Measurements from ENCODE around the gene CHAC1.

CHAC1 gene

GRCh38 chr15:40958723-40959122 is 5.5 kb downstream of the CHAC1 start:
- H3K4me2 ChIP-seq (ENCODE audit: low read length), result no peak overlapping the region
- TF ChIP-seq EZH2 (IDR thresholded peaks at IDR 0.05; ENCODE audit: borderline replicate concordance, low read length), result no peak
- TF ChIP-seq, protein P1, sequence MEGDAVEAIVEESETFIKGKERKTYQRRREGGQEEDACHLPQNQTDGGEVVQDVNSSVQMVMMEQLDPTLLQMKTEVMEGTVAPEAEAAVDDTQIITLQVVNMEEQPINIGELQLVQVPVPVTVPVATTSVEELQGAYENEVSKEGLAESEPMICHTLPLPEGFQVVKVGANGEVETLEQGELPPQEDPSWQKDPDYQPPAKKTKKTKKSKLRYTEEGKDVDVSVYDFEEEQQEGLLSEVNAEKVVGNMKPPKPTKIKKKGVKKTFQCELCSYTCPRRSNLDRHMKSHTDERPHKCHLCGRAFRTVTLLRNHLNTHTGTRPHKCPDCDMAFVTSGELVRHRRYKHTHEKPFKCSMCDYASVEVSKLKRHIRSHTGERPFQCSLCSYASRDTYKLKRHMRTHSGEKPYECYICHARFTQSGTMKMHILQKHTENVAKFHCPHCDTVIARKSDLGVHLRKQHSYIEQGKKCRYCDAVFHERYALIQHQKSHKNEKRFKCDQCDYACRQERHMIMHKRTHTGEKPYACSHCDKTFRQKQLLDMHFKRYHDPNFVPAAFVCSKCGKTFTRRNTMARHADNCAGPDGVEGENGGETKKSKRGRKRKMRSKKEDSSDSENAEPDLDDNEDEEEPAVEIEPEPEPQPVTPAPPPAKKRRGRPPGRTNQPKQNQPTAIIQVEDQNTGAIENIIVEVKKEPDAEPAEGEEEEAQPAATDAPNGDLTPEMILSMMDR (IDR thresholded peaks at IDR 0.05; ENCODE audit: low read length), result no peak
- no peaks in the 10 kb centered on the region for H3K9me2 ChIP-seq (ENCODE audit: low read depth, low read length)

DNA sequence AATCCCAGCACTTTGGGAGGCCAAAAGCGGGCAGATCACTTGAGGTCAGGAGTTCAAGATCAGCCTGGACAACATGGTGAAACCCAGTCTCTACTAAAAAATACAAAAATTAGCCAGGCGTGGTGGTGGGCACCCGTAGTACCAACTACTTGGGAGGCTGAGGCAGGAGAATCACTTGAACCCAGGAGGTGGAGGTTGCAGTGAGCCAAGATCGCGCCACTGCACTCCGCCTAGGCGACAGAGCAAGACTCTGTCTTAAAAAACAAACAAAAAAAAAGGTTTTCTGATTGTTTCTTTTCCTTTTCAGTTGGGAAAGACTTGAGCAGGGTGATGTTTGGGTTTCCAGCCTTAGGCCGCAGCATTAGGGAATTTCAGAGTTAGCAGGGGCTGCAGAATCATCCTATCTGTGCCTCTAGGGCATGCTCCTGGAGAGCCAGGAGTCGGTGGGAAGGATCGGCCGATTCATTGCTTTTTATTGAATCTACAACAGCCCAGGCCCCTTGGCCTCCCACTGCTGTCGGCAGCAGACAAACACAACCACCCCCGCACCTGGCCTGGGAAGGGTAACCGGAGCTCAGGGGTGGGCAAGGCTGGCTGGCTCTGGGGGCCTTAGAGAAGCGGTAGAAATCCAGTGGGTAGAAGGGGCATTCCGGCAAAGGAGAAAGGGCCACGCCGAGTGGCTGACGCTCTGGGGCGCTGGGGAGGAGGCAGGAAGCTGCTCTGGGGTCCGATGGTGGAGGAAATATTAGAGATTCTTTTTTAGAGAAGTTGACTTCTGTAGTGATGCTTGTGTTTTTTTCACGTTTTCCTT is 6.3 kb downstream of the CHAC1 start:
- H3K9ac ChIP-seq (ENCODE audit: low read length), result no peak overlapping the region
- H3K9me2 ChIP-seq (ENCODE audit: low read depth, low read length), result no peaks in the 10 kb centered on the region
- H3K4me1 ChIP-seq (ENCODE audit: insufficient read depth, low read length, severe bottlenecking), result peaks cover 8% of the 10 kb centered on the region
- no peaks in the 10 kb centered on the region; the same call in 1 of the 2 replicates for H3K36me3 ChIP-seq (ENCODE audit: insufficient read depth, low read length)
- no peaks in the 10 kb centered on the region for H3K9me3 ChIP-seq (ENCODE audit: low read length)
- peak overlapping the region; percentile 0; the same call in 1 of the 2 replicates for H3K4me2 ChIP-seq (ENCODE audit: low read length)
- H3K27ac ChIP-seq (ENCODE audit: low read depth, low read length, poor library complexity, severe bottlenecking), result no peak overlapping the region
- H3K4me3 ChIP-seq (ENCODE audit: low read depth, low read length, poor library complexity, severe bottlenecking), result no peak overlapping the region
- no peaks in the 10 kb centered on the region for H3K27me3 ChIP-seq (ENCODE audit: insufficient read depth, low read length)
- H3F3A ChIP-seq (ENCODE audit: insufficient read depth, low read length), result no peaks in the 10 kb centered on the region
- no peaks in the 10 kb centered on the region for H3K79me2 ChIP-seq (ENCODE audit: insufficient read depth, low read length)
- TF ChIP-seq, protein P1 (IDR thresholded peaks at IDR 0.05; ENCODE audit: low read length), result no peak
- no peak for TF ChIP-seq EZH2 (IDR thresholded peaks at IDR 0.05; ENCODE audit: borderline replicate concordance, low read length)
- no peak overlapping the region for H2AFZ ChIP-seq (ENCODE audit: low read length)
- H4K20me1 ChIP-seq (ENCODE audit: insufficient read depth, low read length), result no peaks in the 10 kb centered on the region

More at GRCh38 chr15:40958723-40959122, 5.5 kb downstream of the CHAC1 start:
- Histone ChIP-seq H3K27me3 (ENCODE audit: insufficient read depth, low read length) (no peaks in the 10 kb centered on the region), H3K9ac (ENCODE audit: low read length) (no peak overlapping the region), H3K4me3 (ENCODE audit: low read depth, low read length, poor library complexity, severe bottlenecking) (no peak overlapping the region), H4K20me1 (ENCODE audit: insufficient read depth, low read length) (no peaks in the 10 kb centered on the region), H2AFZ (ENCODE audit: low read length) (no peak overlapping the region), H3F3A (ENCODE audit: insufficient read depth, low read length) (no peaks in the 10 kb centered on the region), H3K36me3 (ENCODE audit: insufficient read depth, low read length) (no peaks in the 10 kb centered on the region; the same call in 1 of the 2 replicates), H3K9me3 (ENCODE audit: low read length) (no peaks in the 10 kb centered on the region), H3K27ac (ENCODE audit: low read depth, low read length, poor library complexity, severe bottlenecking) (no peak overlapping the region), H3K4me1 (ENCODE audit: insufficient read depth, low read length, severe bottlenecking) (peaks cover 15% of the 10 kb centered on the region), H3K79me2 (ENCODE audit: insufficient read depth, low read length) (no peaks in the 10 kb centered on the region)

- Histone ChIP-seq H3K36me3 (ENCODE audit: insufficient read depth, low read length) (no peaks in the 10 kb centered on the region; the same call in 1 of the 2 replicates), H3K4me3 (ENCODE audit: low read depth, low read length, poor library complexity, severe bottlenecking) (no peak overlapping the region), H3K9me3 (ENCODE audit: low read length) (no peaks in the 10 kb centered on the region), H3K9me2 (ENCODE audit: low read depth, low read length) (no peaks in the 10 kb centered on the region), H3K9ac (ENCODE audit: low read length) (no peak overlapping the region), H3K4me2 (ENCODE audit: low read length) (no peak overlapping the region; the same call in 1 of the 2 replicates), H3K27me3 (ENCODE audit: insufficient read depth, low read length) (no peaks in the 10 kb centered on the region), H3K79me2 (ENCODE audit: insufficient read depth, low read length) (no peaks in the 10 kb centered on the region), H3K4me1 (ENCODE audit: insufficient read depth, low read length, severe bottlenecking) (peaks cover 8% of the 10 kb centered on the region), H3K27ac (ENCODE audit: low read depth, low read length, poor library complexity, severe bottlenecking) (no peak overlapping the region), H2AFZ (ENCODE audit: low read length) (no peak overlapping the region), H3F3A (ENCODE audit: insufficient read depth, low read length) (no peaks in the 10 kb centered on the region), H4K20me1 (ENCODE audit: insufficient read depth, low read length) (no peaks in the 10 kb centered on the region)
- TF ChIP-seq, protein P1 (IDR thresholded peaks at IDR 0.05; ENCODE audit: low read length), result no peak
- TF ChIP-seq EZH2 (IDR thresholded peaks at IDR 0.05; ENCODE audit: borderline replicate concordance, low read length), result no peak
Observed at GRCh38 chr15:40960151-40960885, 7.0 kb downstream of the CHAC1 start.
